ENCODE data around the gene SLC2A1.

SLC2A1 gene

GRCh38 chr1:42887366-42887765 lies 71.3 kb downstream of the SLC2A1 start:
- DNase-seq = no peak

- peak; percentile 85 for DNase-seq
These were observed 71.9 kb downstream of the SLC2A1 start for GRCh38 chr1:42886800-42887199.

GRCh38 chr1:42886046-42886739 lies 72.5 kb downstream of the SLC2A1 start:
- no peak for DNase-seq

GRCh38 chr1:42880384-42880783 lies 78.3 kb downstream of the SLC2A1 start:
- no peak for DNase-seq

GRCh38 chr1:42877380-42877779 lies 81.3 kb downstream of the SLC2A1 start:
- no peak for DNase-seq

GRCh38 chr1:42876009-42876408 lies 82.7 kb downstream of the SLC2A1 start:
- DNase-seq = peak; percentile 73
